Left lung (tissue), 10 donors: ENCODE measurements around the gene TERB1. TPM values are rescaled to one million over a fixed set of nuclear protein-coding genes. Genes with fewer than 3 reads are reported as not detected.

ENCODE experiments used
- ATAC-seq: fragments of 200-7000 bp; cut with Tn5 transposase; one replicate; pipeline ENCODE4 v1.9.1; 2020; ENCODE audit warnings: moderate library complexity
- DNase-seq, 4 donors: peaks; one replicate each; pipeline ENCODE4 v3.0.0-alpha.2; 2013 to 2020
- H3K27ac ChIP-seq, 2 donors: fragments of 200-600 bp; sonication (generic) in 1 of 2; one replicate each; pipeline versions ENCODE4 v1.5.0 to v1.8.0; 2020 to 2021
- H3K27me3 ChIP-seq, 2 donors: fragments of 200-600 bp; sonication (generic) in 1 of 2; one replicate each; pipeline versions ENCODE4 v1.5.0 to v1.8.0; 2020 to 2021
- H3K36me3 ChIP-seq, 2 donors: fragments of 200-600 bp; sonication (generic) in 1 of 2; one replicate each; pipeline versions ENCODE4 v1.5.0 to v1.8.0; 2020 to 2021
- H3K4me1 ChIP-seq, 2 donors: fragments of 200-600 bp; one replicate each; pipeline ENCODE4 v1.8.0; 2021
- H3K4me3 ChIP-seq, 2 donors: fragments of 200-600 bp; sonication (generic) in 1 of 2; one replicate each; pipeline versions ENCODE4 v1.5.0 to v1.8.0; 2020 to 2021; ENCODE audit warnings: mild to moderate bottlenecking in 1 of 2
- H3K9me3 ChIP-seq, 2 donors: fragments of 200-600 bp; sonication (generic) in 1 of 2; one replicate each; pipeline versions ENCODE4 v1.5.0 to v1.8.0; 2020 to 2021
- intact Hi-C, 2 donors: fragments of 100-400 bp; cut with DNase I; formaldehyde crosslinking; loops; one replicate each; pipeline versions ENCODE4 v1.11.2 to v1.14.2; 2022
- polyA plus RNA-seq, 6 donors: library from polyadenylated mRNA; unstranded; fragments of 120-200 nt; gene quantifications; one replicate each; pipeline ENCODE4 v1.2.1, GENCODE V29; 2013; ENCODE audit not compliant: insufficient read length in 6 of 6
- total RNA-seq, 2 donors: library from RNA; stranded (reverse); fragmentation: NEBNext Ultra II Directional; extraction: Animal tissue kit (Norgen Biotek cat#: 25700); gene quantifications; one replicate each; pipeline ENCODE4 v1.2.1, GENCODE V29; 2021
- TF ChIP-seq, protein P1 (sequence below), 2 donors: fragments of 200-600 bp; sonication (generic) in 1 of 2; IDR thresholded peaks; one replicate each; pipeline versions ENCODE4 v1.5.0 to v1.8.0; 2021; ENCODE audit warnings: antibody characterized with exemption in 2 of 2
- donor health status: DM: no; HTN: yes; CAD: no.
- donor health status: DM: no; HTN: no; CAD: no.

Gene TERB1
- total and polyA plus RNA-seq, 8 donors = 0.07 to 0.46 (median 0.13) TPM; not detected in 2

DNA sequence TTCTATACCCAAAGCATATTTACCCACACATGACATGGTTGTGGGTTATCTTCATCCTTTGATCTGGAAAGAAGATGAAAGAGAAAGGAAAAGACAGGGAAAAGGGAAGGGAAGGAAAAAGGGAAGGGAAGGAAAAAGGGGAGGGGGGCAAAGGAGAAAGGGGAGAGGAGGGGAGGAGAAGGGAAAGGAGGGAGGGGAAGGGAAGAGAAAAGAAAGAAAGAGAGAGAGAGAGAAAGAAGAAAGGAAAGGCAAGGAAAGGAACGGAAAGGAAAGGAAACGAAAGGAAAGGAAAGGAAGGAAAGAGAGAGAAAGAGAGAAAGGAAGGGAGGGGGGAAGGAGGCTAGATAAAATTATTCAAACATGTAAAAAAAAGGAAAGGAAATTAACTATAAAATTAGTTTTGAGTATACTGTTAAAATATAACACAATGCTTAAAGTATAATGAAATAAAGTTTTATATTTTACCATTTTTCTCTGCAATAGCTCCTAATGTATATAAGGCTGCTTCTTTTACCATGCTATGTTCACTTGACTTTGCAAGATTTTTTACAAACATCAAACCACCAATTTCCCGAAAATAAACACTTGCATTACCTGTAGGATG lies 11.2 kb downstream of the TERB1 start:
- TF ChIP-seq, protein P1, sequence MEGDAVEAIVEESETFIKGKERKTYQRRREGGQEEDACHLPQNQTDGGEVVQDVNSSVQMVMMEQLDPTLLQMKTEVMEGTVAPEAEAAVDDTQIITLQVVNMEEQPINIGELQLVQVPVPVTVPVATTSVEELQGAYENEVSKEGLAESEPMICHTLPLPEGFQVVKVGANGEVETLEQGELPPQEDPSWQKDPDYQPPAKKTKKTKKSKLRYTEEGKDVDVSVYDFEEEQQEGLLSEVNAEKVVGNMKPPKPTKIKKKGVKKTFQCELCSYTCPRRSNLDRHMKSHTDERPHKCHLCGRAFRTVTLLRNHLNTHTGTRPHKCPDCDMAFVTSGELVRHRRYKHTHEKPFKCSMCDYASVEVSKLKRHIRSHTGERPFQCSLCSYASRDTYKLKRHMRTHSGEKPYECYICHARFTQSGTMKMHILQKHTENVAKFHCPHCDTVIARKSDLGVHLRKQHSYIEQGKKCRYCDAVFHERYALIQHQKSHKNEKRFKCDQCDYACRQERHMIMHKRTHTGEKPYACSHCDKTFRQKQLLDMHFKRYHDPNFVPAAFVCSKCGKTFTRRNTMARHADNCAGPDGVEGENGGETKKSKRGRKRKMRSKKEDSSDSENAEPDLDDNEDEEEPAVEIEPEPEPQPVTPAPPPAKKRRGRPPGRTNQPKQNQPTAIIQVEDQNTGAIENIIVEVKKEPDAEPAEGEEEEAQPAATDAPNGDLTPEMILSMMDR (IDR thresholded peaks at IDR 0.05) = no peak
- ATAC-seq = no peak
- H3K9me3 ChIP-seq = no peaks in the 10 kb centered on the region

DNA sequence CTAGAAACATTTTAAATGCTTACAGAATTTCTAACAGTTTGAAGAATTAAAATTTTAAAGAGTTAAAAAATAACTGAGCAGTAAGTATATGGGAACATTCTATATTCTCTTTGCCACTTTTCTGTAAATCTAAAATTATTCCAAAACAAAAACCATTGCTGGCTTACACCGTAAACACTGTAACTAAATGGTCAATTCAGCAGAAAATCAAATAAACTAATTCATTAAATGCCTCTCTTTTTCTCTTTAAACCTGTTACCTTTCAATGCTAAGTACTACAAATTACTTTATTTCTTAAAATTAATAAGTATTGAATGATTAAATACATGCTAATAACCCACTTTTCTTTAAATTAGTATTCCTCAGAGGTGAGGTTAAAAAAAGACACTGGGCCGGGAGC lies 14.0 kb downstream of the TERB1 start:
- no peak for ATAC-seq
- H3K4me1 ChIP-seq = no peaks in the 10 kb centered on the region
- DNase-seq = no peak
- H3K27me3 ChIP-seq = no peaks in the 10 kb centered on the region
- no peak overlapping the region for H3K27ac ChIP-seq
- H3K4me3 ChIP-seq = no peak overlapping the region
- TF ChIP-seq, protein P1 (IDR thresholded peaks at IDR 0.05) = no peak
- no peaks in the 10 kb centered on the region for H3K9me3 ChIP-seq
- H3K36me3 ChIP-seq = no peaks in the 10 kb centered on the region
- intact Hi-C loops = no loop called here

More for the DNA sequence above, 11.2 kb downstream of the TERB1 start:
- Histone ChIP-seq H3K27ac (no peak overlapping the region), H3K36me3 (no peaks in the 10 kb centered on the region), H3K27me3 (no peaks in the 10 kb centered on the region), H3K4me1 (no peaks in the 10 kb centered on the region), H3K4me3 (no peak overlapping the region)
- DNase-seq = no peak
- intact Hi-C loops = no loop called here

DNA sequence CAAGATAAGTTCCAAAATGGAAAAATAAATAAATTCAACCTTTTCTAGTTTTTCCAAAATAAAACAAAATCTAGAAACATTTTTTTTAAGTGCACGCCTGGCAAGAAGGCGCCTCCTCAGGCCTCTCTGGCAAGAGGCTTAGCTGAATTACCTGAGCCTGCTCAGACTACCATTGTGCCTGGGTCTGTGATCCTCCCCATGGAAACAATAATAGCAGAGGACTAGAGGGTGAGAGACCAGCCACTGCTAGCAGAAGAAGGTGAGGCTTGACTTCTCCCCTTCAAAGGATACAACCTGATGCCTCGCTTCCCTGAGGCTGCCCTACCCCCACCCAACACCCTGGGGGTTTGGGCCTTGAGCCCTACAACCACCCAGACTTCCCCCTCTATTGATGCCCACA lies 14.8 kb downstream of the TERB1 start:
- Histone ChIP-seq H3K4me1 (no peaks in the 10 kb centered on the region), H3K4me3 (no peak overlapping the region), H3K27ac (no peak overlapping the region), H3K27me3 (no peaks in the 10 kb centered on the region), H3K9me3 (no peaks in the 10 kb centered on the region), H3K36me3 (no peaks in the 10 kb centered on the region)
- intact Hi-C loops = no loop called here
- TF ChIP-seq, protein P1 (IDR thresholded peaks at IDR 0.05) = no peak
- ATAC-seq (no peak), DNase-seq (no peak)

DNA sequence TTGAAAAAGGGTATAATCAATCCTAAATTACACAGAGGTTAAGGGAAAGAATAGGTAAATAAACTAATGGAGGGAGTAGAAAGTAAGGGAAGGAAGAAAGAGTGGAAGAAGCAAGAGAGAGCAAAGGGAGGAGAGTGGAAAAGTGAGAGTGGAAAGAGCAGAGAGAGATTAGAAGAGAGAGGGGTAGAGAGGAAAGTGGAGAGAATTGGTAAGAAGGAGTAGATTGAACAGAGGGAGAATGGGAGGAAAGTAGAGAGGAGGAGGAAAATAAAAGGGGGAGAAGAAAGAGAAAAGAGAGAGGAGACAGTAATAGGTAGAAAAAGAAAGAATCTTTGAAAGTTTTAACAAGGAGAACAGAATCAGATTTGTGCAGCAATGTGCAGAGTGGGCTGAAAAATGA lies 24.9 kb downstream of the TERB1 start:
- ATAC-seq = no peak
- TF ChIP-seq, protein P1 (IDR thresholded peaks at IDR 0.05) = no peak
- Histone ChIP-seq H3K36me3 (no peaks in the 10 kb centered on the region), H3K4me1 (no peaks in the 10 kb centered on the region), H3K27me3 (no peaks in the 10 kb centered on the region), H3K9me3 (no peaks in the 10 kb centered on the region), H3K4me3 (no peak overlapping the region), H3K27ac (no peak overlapping the region)
- intact Hi-C loops = no loop called here
- DNase-seq = no peak

DNA sequence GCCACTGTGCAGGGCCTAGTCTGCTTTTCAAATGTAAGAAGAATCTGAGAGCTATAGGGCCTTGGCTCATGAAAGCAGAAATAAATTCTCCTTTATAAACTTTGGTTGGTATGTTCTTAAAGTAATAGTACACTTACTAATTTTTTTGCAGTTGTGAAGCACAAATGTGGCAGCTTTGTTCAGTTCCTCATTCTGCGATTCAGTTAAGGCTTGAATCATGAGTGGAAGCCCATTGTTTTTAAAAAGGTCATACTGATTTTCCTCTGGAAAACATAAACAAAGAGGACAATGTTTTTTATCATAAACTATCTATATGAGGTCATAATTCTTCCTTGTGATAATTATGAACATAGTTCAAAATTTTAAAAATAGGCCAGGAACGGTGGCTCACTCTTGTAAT lies 26.4 kb downstream of the TERB1 start:
- no peaks in the 10 kb centered on the region for H3K4me1 ChIP-seq
- H3K9me3 ChIP-seq = no peaks in the 10 kb centered on the region
- no peak overlapping the region for H3K27ac ChIP-seq
- H3K27me3 ChIP-seq = no peaks in the 10 kb centered on the region
- TF ChIP-seq, protein P1 (IDR thresholded peaks at IDR 0.05) = no peak
- no peak for ATAC-seq
- DNase-seq = no peak
- H3K4me3 ChIP-seq = no peak overlapping the region
- intact Hi-C loops = no loop called here
- no peaks in the 10 kb centered on the region for H3K36me3 ChIP-seq
